Progenitor cell of endocrine pancreas (in vitro differentiated cells): ENCODE measurements around the gene UBE4B. TPM values are rescaled to one million over a fixed set of nuclear protein-coding genes. Genes with fewer than 3 reads are reported as not detected.
"Not testable (repeated sequence)": the region's sequence is repeated elsewhere in the genome, so short reads cannot be mapped to it uniquely, and the experiment has no call there.

Experiments
- DNase-seq: peaks from one replicate; pipeline ENCODE4 v3.0.0; 2021; ENCODE audit warnings: low spot score; ENCODE audit not compliant: unreplicated experiment
- H3K27ac Mint-ChIP-seq: 2 replicates; pipeline ENCODE4 v1.8.0; 2021; ENCODE audit warnings: mild to moderate bottlenecking, moderate library complexity, mixed read lengths
- H3K27me3 Mint-ChIP-seq: 2 replicates; pipeline ENCODE4 v1.8.0; 2021; ENCODE audit warnings: mixed read lengths
- H3K36me3 Mint-ChIP-seq: 2 replicates; pipeline ENCODE4 v1.8.0; 2022; ENCODE audit warnings: mixed read lengths; ENCODE audit not compliant: insufficient read depth
- H3K4me1 Mint-ChIP-seq: 2 replicates; pipeline ENCODE4 v1.8.0; 2021; ENCODE audit warnings: low read depth, mixed read lengths
- H3K4me3 Mint-ChIP-seq: 2 replicates; pipeline ENCODE4 v1.8.0; 2021; ENCODE audit warnings: low read depth, mild to moderate bottlenecking, moderate library complexity, mixed read lengths
- H3K9me3 Mint-ChIP-seq: 2 replicates; pipeline ENCODE4 v1.8.0; 2021; ENCODE audit warnings: low read depth, mixed read lengths
- CTCF ChIP-seq: fragments of 200-600 bp; sonication (generic); IDR thresholded peaks from one replicate; pipeline ENCODE4 v1.5.0; 2021; ENCODE audit warnings: antibody characterized with exemption, mild to moderate bottlenecking; ENCODE audit not compliant: unreplicated experiment
- total RNA-seq: library from RNA; stranded (reverse); gene quantifications from 2 replicates; pipeline ENCODE4 v1.2.1, GENCODE V29; 2021

The UBE4B gene
- total RNA-seq, 1 donor from 2014 or later = 78.1 TPM

GRCh38 chr1:10213186-10213705, 180.5 kb downstream of the UBE4B start:
- Mint-ChIP-seq H3K4me3 (peak overlapping the region; percentile 46), H3K36me3 (peaks cover 3% of the 10 kb centered on the region), H3K9me3 (no peaks in the 10 kb centered on the region), H3K27ac (peak overlapping the region; percentile 47), H3K4me1 (peaks cover 30% of the 10 kb centered on the region), H3K27me3 (no peaks in the 10 kb centered on the region)
- DNase-seq = no peak
- TF ChIP-seq CTCF = no peak

- H3K36me3 Mint-ChIP-seq = peaks cover 3% of the 10 kb centered on the region
- DNase-seq = no peak
- no peak overlapping the region for H3K4me3 Mint-ChIP-seq
- no peaks in the 10 kb centered on the region for H3K9me3 Mint-ChIP-seq
- no peak for TF ChIP-seq CTCF
- peaks cover 24% of the 10 kb centered on the region for H3K4me1 Mint-ChIP-seq
- no peaks in the 10 kb centered on the region for H3K27me3 Mint-ChIP-seq
- peak overlapping the region; percentile 77 for H3K27ac Mint-ChIP-seq
These were observed 183.5 kb downstream of the UBE4B start for GRCh38 chr1:10216090-10216749.

- H3K36me3 Mint-ChIP-seq = peaks cover 3% of the 10 kb centered on the region
- TF ChIP-seq CTCF = no peak
- DNase-seq = no peak
- no peak overlapping the region for H3K4me3 Mint-ChIP-seq
- peaks cover 13% of the 10 kb centered on the region for H3K4me1 Mint-ChIP-seq
- H3K27me3 Mint-ChIP-seq = no peaks in the 10 kb centered on the region
- peak overlapping the region; percentile 67 for H3K27ac Mint-ChIP-seq
- H3K9me3 Mint-ChIP-seq = no peaks in the 10 kb centered on the region
These were observed 185.1 kb downstream of the UBE4B start for GRCh38 chr1:10217748-10218441.

DNA sequence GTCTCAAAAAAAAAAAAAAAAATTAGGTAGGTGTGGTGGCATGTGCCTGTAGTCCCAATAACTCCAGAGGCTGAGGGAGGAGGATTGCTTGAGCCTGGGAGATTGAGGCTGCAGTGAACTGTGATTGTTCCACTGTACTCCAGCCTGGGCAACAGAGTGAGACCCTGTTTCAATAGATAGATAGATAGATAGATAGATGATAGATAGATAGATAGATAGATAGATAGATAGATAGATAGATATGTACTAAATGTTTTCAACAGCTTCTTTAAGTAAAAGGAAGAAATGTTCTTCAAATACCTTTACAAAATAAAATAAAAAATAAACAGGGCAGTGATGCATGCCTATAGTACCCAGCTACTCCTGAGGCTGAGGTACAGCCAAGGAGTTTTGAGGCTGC, 187.4 kb downstream of the UBE4B start:
- H3K36me3 Mint-ChIP-seq = peaks cover 4% of the 10 kb centered on the region
- H3K4me3 Mint-ChIP-seq = no peak overlapping the region
- no peak for TF ChIP-seq CTCF
- H3K4me1 Mint-ChIP-seq = peaks cover 5% of the 10 kb centered on the region
- H3K9me3 Mint-ChIP-seq = no peaks in the 10 kb centered on the region
- DNase-seq = no peak
- H3K27me3 Mint-ChIP-seq = no peaks in the 10 kb centered on the region
- no peak overlapping the region for H3K27ac Mint-ChIP-seq

- H3K27me3 Mint-ChIP-seq, H3K36me3 Mint-ChIP-seq, DNase-seq, H3K4me1 Mint-ChIP-seq, H3K4me3 Mint-ChIP-seq, H3K9me3 Mint-ChIP-seq: not testable (repeated sequence)
- peak overlapping the region; percentile 45 for H3K27ac Mint-ChIP-seq
These were observed 187.9 kb downstream of the UBE4B start for GRCh38 chr1:10220657-10221056.
